C4-2B (cell line): ENCODE results near the gene NME9.
A peak's percentile ranks its signal among the peaks of the same experiment; 100 is the strongest.

Experiments
- ZFX ChIP-seq: fragments of 450-650 bp; IDR thresholded peaks from 2 replicates; pipeline ENCODE4 v1.6.1; 2017
- TF ChIP-seq, protein P1 (sequence below): fragments of 450-650 bp; conservative IDR thresholded peaks from 2 replicates; pipeline ENCODE4 v1.5.1; 2017; ENCODE audit warnings: mild to moderate bottlenecking

- TF ChIP-seq, protein P1, sequence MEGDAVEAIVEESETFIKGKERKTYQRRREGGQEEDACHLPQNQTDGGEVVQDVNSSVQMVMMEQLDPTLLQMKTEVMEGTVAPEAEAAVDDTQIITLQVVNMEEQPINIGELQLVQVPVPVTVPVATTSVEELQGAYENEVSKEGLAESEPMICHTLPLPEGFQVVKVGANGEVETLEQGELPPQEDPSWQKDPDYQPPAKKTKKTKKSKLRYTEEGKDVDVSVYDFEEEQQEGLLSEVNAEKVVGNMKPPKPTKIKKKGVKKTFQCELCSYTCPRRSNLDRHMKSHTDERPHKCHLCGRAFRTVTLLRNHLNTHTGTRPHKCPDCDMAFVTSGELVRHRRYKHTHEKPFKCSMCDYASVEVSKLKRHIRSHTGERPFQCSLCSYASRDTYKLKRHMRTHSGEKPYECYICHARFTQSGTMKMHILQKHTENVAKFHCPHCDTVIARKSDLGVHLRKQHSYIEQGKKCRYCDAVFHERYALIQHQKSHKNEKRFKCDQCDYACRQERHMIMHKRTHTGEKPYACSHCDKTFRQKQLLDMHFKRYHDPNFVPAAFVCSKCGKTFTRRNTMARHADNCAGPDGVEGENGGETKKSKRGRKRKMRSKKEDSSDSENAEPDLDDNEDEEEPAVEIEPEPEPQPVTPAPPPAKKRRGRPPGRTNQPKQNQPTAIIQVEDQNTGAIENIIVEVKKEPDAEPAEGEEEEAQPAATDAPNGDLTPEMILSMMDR, result peak; percentile 95
- no peak for TF ChIP-seq ZFX
Observed at GRCh38 chr3:138329127-138329983, at the start of gene NME9.
